DOHH2 (cell line): ENCODE data around the gene ERAS.
"Not testable (repeated sequence)": the region's sequence is repeated elsewhere in the genome, so short reads cannot be mapped to it uniquely, and the experiment has no call there.

Experiments used
- H3F3A ChIP-seq: fragments of 200-600 bp; sonication (generic), shearing (Covaris generic); 2 replicates; pipeline ENCODE4 v1.6.0; 2016; ENCODE audit warnings: antibody characterized with exemption, mild to moderate bottlenecking; ENCODE audit not compliant: control insufficient read depth, insufficient read depth
- H3K27ac ChIP-seq: fragments of 200-600 bp; sonication (generic); 2 replicates; pipeline ENCODE4 v1.5.1; 2014; ENCODE audit warnings: low read depth, mild to moderate bottlenecking, low read length, moderate library complexity
- H3K27me3 ChIP-seq: fragments of 200-600 bp; sonication (generic); 2 replicates; pipeline ENCODE4 v1.6.1; 2014; ENCODE audit warnings: mild to moderate bottlenecking, low read length, mixed read lengths; ENCODE audit not compliant: control insufficient read depth
- H3K36me3 ChIP-seq: fragments of 200-600 bp; sonication (generic); 2 replicates; pipeline ENCODE4 v1.6.1; 2014; ENCODE audit warnings: mild to moderate bottlenecking, low read length, moderate library complexity, mixed read lengths; ENCODE audit not compliant: control insufficient read depth
- H3K4me1 ChIP-seq: fragments of 200-600 bp; sonication (generic); 2 replicates; pipeline ENCODE4 v1.6.1; 2014; ENCODE audit warnings: mild to moderate bottlenecking, low read length, mixed read lengths; ENCODE audit not compliant: control insufficient read depth
- H3K4me2 ChIP-seq: fragments of 200-600 bp; sonication (generic); 2 replicates; pipeline ENCODE4 v1.6.0; 2014; ENCODE audit warnings: mild to moderate bottlenecking, low read length, moderate library complexity
- H3K4me3 ChIP-seq: fragments of 200-600 bp; sonication (generic); 2 replicates; pipeline ENCODE4 v1.5.1; 2014; ENCODE audit warnings: mild to moderate bottlenecking, low read length, mixed read lengths
- H3K79me2 ChIP-seq: fragments of 200-600 bp; sonication (generic); 2 replicates; pipeline ENCODE4 v1.6.1; 2014; ENCODE audit warnings: mild to moderate bottlenecking, low read length, mixed read lengths; ENCODE audit not compliant: control insufficient read depth
- H3K9me2 ChIP-seq: fragments of 200-600 bp; sonication (generic); replicated peaks from 2 replicates; pipeline ENCODE4 v1.6.1; 2014; ENCODE audit warnings: mild to moderate bottlenecking, low read length, mixed read lengths; ENCODE audit not compliant: control insufficient read depth
- H3K9me3 ChIP-seq: fragments of 200-600 bp; sonication (generic); 2 replicates; pipeline ENCODE4 v1.6.1; 2014; ENCODE audit warnings: antibody characterized with exemption, low read length, mixed read lengths; ENCODE audit not compliant: control insufficient read depth, insufficient read depth
- H4K20me1 ChIP-seq: fragments of 200-600 bp; sonication (generic); 2 replicates; pipeline ENCODE4 v1.6.0; 2014; ENCODE audit warnings: low read depth, mild to moderate bottlenecking, antibody characterized with exemption, low read length, moderate library complexity; ENCODE audit not compliant: control insufficient read depth, insufficient read depth
- EZH2phosphoT487 ChIP-seq: fragments of 200-600 bp; sonication (generic); IDR thresholded peaks from 2 replicates; pipeline ENCODE4 v1.6.1; 2017; ENCODE audit warnings: borderline replicate concordance, mild to moderate bottlenecking, antibody characterized with exemption, low read length, moderate library complexity, mixed read lengths
- TF ChIP-seq, protein P1 (sequence below): fragments of 200-600 bp; sonication (generic); IDR thresholded peaks from one replicate; pipeline ENCODE4 v1.5.1; 2014; ENCODE audit warnings: antibody characterized with exemption, mild to moderate bottlenecking, low read depth, low read length; ENCODE audit not compliant: poor library complexity, severe bottlenecking

ERAS gene

DNA sequence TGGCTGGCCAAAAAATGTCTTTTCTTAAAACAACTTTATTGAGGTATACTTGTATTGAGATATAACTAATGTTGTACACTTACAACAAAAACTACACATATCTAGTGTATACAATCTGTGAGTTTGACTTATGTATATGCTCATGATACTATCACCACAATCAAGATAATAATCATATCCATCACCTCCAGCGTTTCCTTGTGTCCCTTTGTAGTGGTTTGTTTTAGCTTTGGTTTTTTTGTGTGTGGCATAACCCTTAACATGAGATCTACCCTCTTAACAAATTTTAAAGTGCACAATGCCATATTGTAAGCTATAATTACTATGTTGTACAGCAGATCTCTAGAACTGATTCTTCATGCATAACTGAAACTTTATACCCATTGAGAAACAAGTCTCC is 22.5 kb downstream of the ERAS start:
- Histone ChIP-seq H3F3A (no peaks in the 10 kb centered on the region), H3K4me3 (no peak overlapping the region), H3K9me2 (no peaks in the 10 kb centered on the region), H3K9me3 (no peaks in the 10 kb centered on the region), H4K20me1 (no peaks in the 10 kb centered on the region), H3K4me1 (no peaks in the 10 kb centered on the region), H3K4me2 (no peak overlapping the region), H3K27me3 (no peaks in the 10 kb centered on the region), H3K79me2 (no peaks in the 10 kb centered on the region), H3K27ac (no peak overlapping the region), H3K36me3 (no peaks in the 10 kb centered on the region)
- TF ChIP-seq EZH2phosphoT487: no peak
- TF ChIP-seq, protein P1, sequence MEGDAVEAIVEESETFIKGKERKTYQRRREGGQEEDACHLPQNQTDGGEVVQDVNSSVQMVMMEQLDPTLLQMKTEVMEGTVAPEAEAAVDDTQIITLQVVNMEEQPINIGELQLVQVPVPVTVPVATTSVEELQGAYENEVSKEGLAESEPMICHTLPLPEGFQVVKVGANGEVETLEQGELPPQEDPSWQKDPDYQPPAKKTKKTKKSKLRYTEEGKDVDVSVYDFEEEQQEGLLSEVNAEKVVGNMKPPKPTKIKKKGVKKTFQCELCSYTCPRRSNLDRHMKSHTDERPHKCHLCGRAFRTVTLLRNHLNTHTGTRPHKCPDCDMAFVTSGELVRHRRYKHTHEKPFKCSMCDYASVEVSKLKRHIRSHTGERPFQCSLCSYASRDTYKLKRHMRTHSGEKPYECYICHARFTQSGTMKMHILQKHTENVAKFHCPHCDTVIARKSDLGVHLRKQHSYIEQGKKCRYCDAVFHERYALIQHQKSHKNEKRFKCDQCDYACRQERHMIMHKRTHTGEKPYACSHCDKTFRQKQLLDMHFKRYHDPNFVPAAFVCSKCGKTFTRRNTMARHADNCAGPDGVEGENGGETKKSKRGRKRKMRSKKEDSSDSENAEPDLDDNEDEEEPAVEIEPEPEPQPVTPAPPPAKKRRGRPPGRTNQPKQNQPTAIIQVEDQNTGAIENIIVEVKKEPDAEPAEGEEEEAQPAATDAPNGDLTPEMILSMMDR: no peak

DNA sequence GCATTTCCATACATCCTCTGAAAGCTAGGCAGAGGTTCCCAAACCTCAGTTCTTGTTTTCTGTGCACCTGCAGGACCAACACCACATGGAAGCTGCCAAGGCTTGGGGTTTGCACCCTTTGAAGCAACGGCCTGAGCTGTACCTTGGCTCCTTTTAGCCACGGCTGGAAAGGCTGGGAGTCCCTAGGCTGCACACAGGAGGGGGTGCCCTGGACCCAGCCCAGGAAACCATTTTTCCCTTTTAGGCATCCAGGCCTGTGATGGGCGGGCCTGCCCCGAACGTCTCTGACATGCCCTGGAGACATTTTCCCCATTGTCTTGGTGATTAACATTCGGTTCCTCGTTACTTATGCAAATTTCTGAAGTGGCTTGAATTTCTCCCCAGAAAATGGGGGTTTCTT is 26.5 kb downstream of the ERAS start:
- H3K4me1 ChIP-seq: no peaks in the 10 kb centered on the region
- no peaks in the 10 kb centered on the region for H3K9me2 ChIP-seq
- no peak overlapping the region for H3K27ac ChIP-seq
- no peak overlapping the region for H3K4me3 ChIP-seq
- no peaks in the 10 kb centered on the region for H4K20me1 ChIP-seq
- H3F3A ChIP-seq: no peaks in the 10 kb centered on the region
- H3K36me3 ChIP-seq: no peaks in the 10 kb centered on the region
- no peaks in the 10 kb centered on the region for H3K9me3 ChIP-seq
- H3K79me2 ChIP-seq: no peaks in the 10 kb centered on the region
- no peaks in the 10 kb centered on the region for H3K27me3 ChIP-seq
- no peak overlapping the region for H3K4me2 ChIP-seq
- no peak for TF ChIP-seq EZH2phosphoT487
- TF ChIP-seq, protein P1: no peak

DNA sequence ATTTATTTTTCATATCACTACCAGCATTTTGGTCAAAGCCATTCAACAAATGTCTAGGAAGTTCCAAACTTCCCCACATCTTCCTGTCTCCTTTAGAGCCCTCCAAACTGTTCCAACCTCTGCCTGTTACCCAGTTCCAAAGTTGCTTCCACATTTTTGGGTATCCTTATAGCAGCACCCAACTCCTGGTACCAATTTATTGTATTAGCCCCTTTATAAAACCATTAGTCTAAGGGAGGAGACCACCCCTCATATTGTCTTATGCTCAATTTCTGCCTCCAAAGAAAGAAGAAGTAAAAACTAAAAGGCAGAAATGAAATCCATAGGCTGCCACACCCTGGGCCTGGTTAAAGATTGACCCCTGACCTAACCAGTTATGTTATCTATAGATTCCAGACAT is 27.2 kb downstream of the ERAS start:
- H3K4me2 ChIP-seq, H3K79me2 ChIP-seq, H3K9me2 ChIP-seq, H3K4me3 ChIP-seq, H3K4me1 ChIP-seq, H3K27me3 ChIP-seq, H3K36me3 ChIP-seq, H4K20me1 ChIP-seq, H3F3A ChIP-seq, H3K9me3 ChIP-seq, H3K27ac ChIP-seq: not testable (repeated sequence)

DNA sequence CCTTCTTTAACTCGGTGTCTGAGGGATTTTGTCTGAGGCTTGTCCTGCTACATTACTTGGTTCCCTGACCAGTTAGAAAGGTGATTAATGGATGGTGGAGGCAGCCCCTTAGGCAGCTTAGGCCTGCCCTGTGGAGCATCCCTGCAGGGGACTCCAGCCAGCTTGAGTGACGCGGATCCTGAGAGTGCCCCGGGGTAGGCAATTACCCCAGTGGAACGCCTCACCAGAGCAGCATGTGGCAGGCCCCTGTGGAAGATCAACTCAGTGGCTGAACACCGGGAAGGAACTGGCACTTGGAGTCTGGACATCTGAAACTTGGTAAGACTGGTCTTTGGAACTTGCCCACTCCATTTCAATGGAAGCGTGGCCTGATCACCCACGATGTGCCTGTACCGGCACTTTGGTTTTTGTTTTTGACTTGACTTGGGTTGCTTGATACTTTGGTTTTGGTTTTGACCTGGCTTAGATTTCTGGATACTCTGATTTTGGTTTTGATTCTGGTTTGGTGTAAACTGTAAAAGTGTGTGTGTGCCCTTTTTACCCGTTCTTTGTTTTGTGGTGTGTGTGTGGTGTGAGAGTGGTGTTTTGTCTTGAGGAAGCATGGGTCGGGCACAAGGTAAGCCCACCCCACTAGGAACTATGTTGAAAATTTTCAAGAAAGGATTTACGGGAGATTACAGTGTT is 27.9 kb downstream of the ERAS start:
- H4K20me1 ChIP-seq, H3K4me1 ChIP-seq, H3K36me3 ChIP-seq, H3K9me3 ChIP-seq, H3F3A ChIP-seq, H3K79me2 ChIP-seq, H3K27ac ChIP-seq, H3K9me2 ChIP-seq, H3K27me3 ChIP-seq, H3K4me3 ChIP-seq, H3K4me2 ChIP-seq: not testable (repeated sequence)
